ENCODE results near the gene PLXNA2. TPM values are rescaled to one million over a fixed set of nuclear protein-coding genes. Genes with fewer than 3 reads are reported as not detected.

PLXNA2 gene
- total RNA-seq, 2 experiments from 2014 or later = 0.08 TPM; not detected in 1

- Mint-ChIP-seq H3K9me3 (no peaks in the 10 kb centered on the region), H3K4me1 (no peaks in the 10 kb centered on the region), H3K27ac (no peak overlapping the region), H3K27me3 (peaks cover 28% of the 10 kb centered on the region), H3K36me3 (no peaks in the 10 kb centered on the region), H3K4me3 (no peak overlapping the region)
- no peak for DNase-seq
Measured at GRCh38 chr1:208272311-208272710, 28.1 kb upstream of the PLXNA2 start.

- no peaks in the 10 kb centered on the region for H3K4me1 Mint-ChIP-seq
- H3K36me3 Mint-ChIP-seq = no peaks in the 10 kb centered on the region
- H3K4me3 Mint-ChIP-seq = no peak overlapping the region
- no peaks in the 10 kb centered on the region for H3K9me3 Mint-ChIP-seq
- peaks cover 23% of the 10 kb centered on the region for H3K27me3 Mint-ChIP-seq
- H3K27ac Mint-ChIP-seq = no peak overlapping the region
- no peak for DNase-seq
Measured at GRCh38 chr1:208271236-208271635, 27.1 kb upstream of the PLXNA2 start.

GRCh38 chr1:208270651-208271141 is 26.5 kb upstream of the PLXNA2 start:
- Mint-ChIP-seq H3K9me3 (no peaks in the 10 kb centered on the region), H3K27ac (no peak overlapping the region), H3K36me3 (no peaks in the 10 kb centered on the region), H3K27me3 (peaks cover 17% of the 10 kb centered on the region), H3K4me3 (no peak overlapping the region), H3K4me1 (no peaks in the 10 kb centered on the region)
- DNase-seq = no peak

DNA sequence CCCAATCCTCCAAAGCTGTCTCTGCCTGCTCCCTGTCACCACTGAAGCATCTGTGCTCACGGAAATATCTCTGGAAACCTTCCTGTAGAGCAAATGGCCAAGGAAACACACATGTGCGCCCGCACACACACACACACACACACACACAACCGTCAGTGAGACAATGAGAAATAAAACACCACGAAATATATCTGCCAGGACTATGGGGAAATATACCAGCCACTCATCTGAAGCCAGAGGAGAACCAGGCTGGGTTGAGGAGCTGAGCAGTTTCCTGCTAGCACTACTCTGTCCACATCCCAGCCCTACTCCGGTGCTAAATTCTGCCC is 25.1 kb upstream of the PLXNA2 start:
- no peak for DNase-seq
- Mint-ChIP-seq H3K27me3 (peaks cover 17% of the 10 kb centered on the region), H3K4me3 (no peak overlapping the region), H3K4me1 (no peaks in the 10 kb centered on the region), H3K9me3 (no peaks in the 10 kb centered on the region), H3K27ac (no peak overlapping the region), H3K36me3 (no peaks in the 10 kb centered on the region)

- H3K4me1 Mint-ChIP-seq = no peaks in the 10 kb centered on the region
- no peak overlapping the region for H3K27ac Mint-ChIP-seq
- no peaks in the 10 kb centered on the region for H3K9me3 Mint-ChIP-seq
- H3K36me3 Mint-ChIP-seq = no peaks in the 10 kb centered on the region
- no peak overlapping the region for H3K4me3 Mint-ChIP-seq
- no peak for DNase-seq
- H3K27me3 Mint-ChIP-seq = peaks cover 17% of the 10 kb centered on the region
Measured at GRCh38 chr1:208268541-208269337, 24.6 kb upstream of the PLXNA2 start.

DNA sequence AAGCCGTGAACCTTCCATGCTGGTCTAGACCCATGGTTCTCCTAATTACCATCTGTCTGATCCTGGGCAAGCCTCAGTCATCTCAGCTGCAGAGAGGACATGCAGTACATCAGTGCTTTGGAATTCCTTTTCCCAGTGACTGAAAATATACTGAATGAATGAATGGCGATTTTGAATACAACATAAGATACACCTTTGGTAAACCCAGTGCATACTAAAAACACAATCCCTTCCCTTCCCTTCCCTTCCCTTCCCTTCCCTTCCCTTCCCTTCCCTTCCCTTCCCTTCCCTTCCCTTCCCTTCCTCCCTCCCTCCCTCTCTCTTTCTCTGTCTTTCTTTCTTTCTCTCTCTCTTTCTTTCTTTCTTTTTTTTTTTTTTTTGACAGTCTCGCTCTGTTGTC is 21.3 kb upstream of the PLXNA2 start:
- Mint-ChIP-seq H3K9me3 (no peaks in the 10 kb centered on the region), H3K4me3 (no peak overlapping the region), H3K4me1 (no peaks in the 10 kb centered on the region), H3K27ac (peak overlapping the region; percentile 18), H3K27me3 (peaks cover 19% of the 10 kb centered on the region), H3K36me3 (no peaks in the 10 kb centered on the region)
- no peak for DNase-seq

DNA sequence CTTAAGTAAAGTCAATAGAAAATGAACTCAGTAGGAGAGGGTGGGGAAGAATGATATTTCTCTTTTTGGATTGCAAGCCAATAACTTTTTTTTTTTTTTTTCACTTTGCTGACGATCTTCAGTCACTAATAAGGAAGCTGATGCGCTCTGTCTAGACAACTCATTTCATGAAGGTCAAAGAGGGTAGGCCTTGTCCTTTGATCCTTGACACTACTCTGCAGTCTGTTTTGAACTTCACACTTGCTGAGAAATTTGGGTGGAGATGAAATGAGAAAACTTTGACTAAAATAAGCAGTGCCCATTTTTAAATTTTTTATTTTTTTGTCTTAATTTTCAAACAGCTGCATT is 20.9 kb upstream of the PLXNA2 start:
- no peak overlapping the region for H3K4me3 Mint-ChIP-seq
- no peak overlapping the region for H3K27ac Mint-ChIP-seq
- DNase-seq = no peak
- H3K4me1 Mint-ChIP-seq = no peaks in the 10 kb centered on the region
- H3K27me3 Mint-ChIP-seq = peaks cover 17% of the 10 kb centered on the region
- H3K9me3 Mint-ChIP-seq = no peaks in the 10 kb centered on the region
- no peaks in the 10 kb centered on the region for H3K36me3 Mint-ChIP-seq

DNA sequence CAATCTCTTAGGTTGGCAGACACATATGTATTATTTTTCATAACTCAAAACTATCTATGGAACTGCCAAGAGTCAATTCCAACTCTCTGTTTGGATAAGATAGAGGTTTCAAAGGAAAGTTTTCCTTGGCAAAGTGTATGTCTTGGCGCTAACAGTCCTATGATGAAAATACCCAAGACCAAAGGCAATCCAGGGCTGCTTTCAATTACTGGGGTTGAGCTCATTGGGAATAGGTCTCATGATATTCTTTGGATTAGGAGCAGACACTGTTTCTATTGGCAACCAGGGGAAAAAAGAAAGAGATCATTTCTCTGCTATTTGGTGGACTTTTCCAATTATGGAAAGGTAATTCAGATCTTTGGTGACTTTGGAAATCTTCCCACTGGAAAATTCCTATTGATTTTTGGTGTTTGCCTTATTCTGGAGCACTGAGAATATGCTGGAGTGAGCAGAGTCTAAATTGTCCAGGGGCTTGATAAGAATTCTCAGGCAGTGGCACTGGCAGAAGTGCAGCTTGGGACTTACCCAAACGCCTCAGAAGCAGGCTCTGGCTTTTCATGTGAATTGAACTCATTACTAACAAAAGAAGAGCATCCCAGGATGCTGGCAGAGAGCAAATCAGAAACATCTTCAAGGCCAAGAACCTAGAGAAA is 20.4 kb upstream of the PLXNA2 start:
- no peak overlapping the region for H3K27ac Mint-ChIP-seq

DNA sequence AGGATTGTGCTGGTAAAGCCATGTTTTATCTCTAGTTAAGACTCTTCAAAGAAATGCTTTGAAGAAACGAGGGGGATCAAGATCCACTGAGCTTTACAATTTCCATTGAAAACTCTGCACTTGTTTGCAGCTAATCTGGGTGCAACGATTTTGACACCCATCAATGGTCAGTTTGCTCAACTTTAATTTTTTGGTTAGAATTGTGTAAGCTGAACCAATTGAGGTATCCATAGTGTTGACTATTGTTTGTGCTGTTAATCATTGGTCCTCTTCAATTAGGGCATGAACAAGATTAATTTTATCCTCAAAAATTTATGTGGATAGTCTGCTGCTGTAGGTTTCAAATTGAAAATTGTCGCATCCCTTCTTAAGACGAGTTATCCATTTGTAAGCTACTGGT is 17.7 kb upstream of the PLXNA2 start:
- no peaks in the 10 kb centered on the region for H3K9me3 Mint-ChIP-seq
- H3K4me3 Mint-ChIP-seq = no peak overlapping the region
- no peak for DNase-seq
- no peaks in the 10 kb centered on the region for H3K4me1 Mint-ChIP-seq
- H3K36me3 Mint-ChIP-seq = no peaks in the 10 kb centered on the region
- peaks cover 21% of the 10 kb centered on the region for H3K27me3 Mint-ChIP-seq
- no peak overlapping the region for H3K27ac Mint-ChIP-seq

More for the DNA sequence above, 20.4 kb upstream of the PLXNA2 start:
- Mint-ChIP-seq H3K4me1 (no peaks in the 10 kb centered on the region), H3K9me3 (no peaks in the 10 kb centered on the region), H3K4me3 (no peak overlapping the region), H3K27me3 (peaks cover 17% of the 10 kb centered on the region), H3K36me3 (no peaks in the 10 kb centered on the region)
- DNase-seq = no peak

DNA sequence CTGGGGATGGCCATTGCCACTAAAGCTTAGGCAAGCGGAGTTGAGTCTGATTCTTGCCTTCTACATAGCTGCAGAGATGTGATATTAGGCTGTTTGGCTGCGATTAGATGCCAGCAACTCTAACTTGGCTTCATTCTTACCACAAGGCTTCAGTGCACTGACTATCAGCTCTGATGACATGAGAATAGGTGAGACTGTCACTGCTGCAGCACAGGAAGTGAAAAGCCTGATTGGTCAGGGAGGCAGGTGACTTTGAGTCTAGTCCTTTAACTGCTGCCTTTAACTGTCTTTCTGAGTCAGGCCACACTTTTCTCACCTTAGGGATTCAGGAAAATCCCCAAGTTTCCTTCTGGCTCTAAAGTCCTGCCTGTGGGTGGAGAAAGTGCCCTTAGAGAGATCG is 14.1 kb upstream of the PLXNA2 start:
- no peaks in the 10 kb centered on the region for H3K36me3 Mint-ChIP-seq
- H3K4me3 Mint-ChIP-seq = no peak overlapping the region
- no peak for DNase-seq
- H3K27me3 Mint-ChIP-seq = peaks cover 29% of the 10 kb centered on the region
- H3K27ac Mint-ChIP-seq = no peak overlapping the region
- H3K4me1 Mint-ChIP-seq = no peaks in the 10 kb centered on the region
- no peaks in the 10 kb centered on the region for H3K9me3 Mint-ChIP-seq

DNA sequence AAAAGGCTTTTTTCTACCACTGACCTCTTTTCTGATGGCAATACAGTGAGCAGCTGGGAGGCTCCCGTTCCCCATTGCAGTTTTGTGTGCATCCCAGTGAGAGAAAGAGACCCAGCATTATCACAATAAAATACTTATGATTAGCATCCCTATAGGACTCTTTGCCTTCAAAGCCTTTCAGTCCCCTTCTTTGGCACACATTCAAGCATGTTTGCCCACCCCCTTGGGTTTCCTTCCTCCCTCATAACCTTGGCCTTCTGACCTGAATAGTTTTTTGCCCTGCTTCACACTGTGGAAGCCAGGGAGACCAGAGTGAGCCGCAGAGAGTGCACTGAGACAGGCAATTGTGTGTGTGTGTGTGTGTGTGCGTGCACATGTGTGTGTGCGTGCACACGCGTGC is 13.2 kb upstream of the PLXNA2 start:
- DNase-seq = no peak
- H3K9me3 Mint-ChIP-seq = no peaks in the 10 kb centered on the region
- no peak overlapping the region for H3K4me3 Mint-ChIP-seq
- no peaks in the 10 kb centered on the region for H3K36me3 Mint-ChIP-seq
- H3K4me1 Mint-ChIP-seq = no peaks in the 10 kb centered on the region
- H3K27ac Mint-ChIP-seq = no peak overlapping the region
- peaks cover 33% of the 10 kb centered on the region for H3K27me3 Mint-ChIP-seq

- no peak overlapping the region for H3K27ac Mint-ChIP-seq
- peaks cover 37% of the 10 kb centered on the region for H3K27me3 Mint-ChIP-seq
- DNase-seq = no peak
- H3K4me1 Mint-ChIP-seq = no peaks in the 10 kb centered on the region
- no peaks in the 10 kb centered on the region for H3K9me3 Mint-ChIP-seq
- no peaks in the 10 kb centered on the region for H3K36me3 Mint-ChIP-seq
- H3K4me3 Mint-ChIP-seq = no peak overlapping the region
Measured at GRCh38 chr1:208256556-208256955, 12.4 kb upstream of the PLXNA2 start.

GRCh38 chr1:208256091-208256490 is 11.9 kb upstream of the PLXNA2 start:
- Mint-ChIP-seq H3K9me3 (no peaks in the 10 kb centered on the region), H3K36me3 (no peaks in the 10 kb centered on the region), H3K27me3 (peaks cover 38% of the 10 kb centered on the region), H3K27ac (no peak overlapping the region), H3K4me3 (no peak overlapping the region), H3K4me1 (no peaks in the 10 kb centered on the region)
- no peak for DNase-seq

DNA sequence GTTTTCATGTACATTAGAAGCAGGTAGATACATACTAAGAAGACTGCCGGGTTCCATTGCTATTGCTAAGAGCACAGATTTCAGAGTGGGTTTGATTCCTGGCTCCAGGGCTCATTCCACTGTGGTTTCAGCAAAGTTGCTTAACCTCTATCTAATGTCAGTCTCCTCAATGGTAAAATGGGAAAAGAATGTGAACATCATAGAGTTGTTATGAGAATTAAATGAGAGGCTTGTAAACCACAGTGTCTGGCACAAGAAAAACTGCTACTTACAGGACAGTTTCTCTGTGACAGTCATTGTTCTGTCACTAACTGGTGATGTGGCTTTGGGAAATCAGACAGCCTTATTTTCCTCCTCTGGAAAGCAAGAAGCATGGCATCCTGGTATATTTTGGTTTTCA is 10.7 kb upstream of the PLXNA2 start:
- no peak overlapping the region for H3K4me3 Mint-ChIP-seq
- DNase-seq = no peak
- H3K27ac Mint-ChIP-seq = no peak overlapping the region
- no peaks in the 10 kb centered on the region for H3K9me3 Mint-ChIP-seq
- peaks cover 38% of the 10 kb centered on the region for H3K27me3 Mint-ChIP-seq
- H3K4me1 Mint-ChIP-seq = no peaks in the 10 kb centered on the region
- H3K36me3 Mint-ChIP-seq = no peaks in the 10 kb centered on the region

GRCh38 chr1:208254376-208254775 is 10.2 kb upstream of the PLXNA2 start:
- no peak for DNase-seq
- no peak overlapping the region for H3K27ac Mint-ChIP-seq
- H3K27me3 Mint-ChIP-seq = peaks cover 38% of the 10 kb centered on the region
- no peak overlapping the region for H3K4me3 Mint-ChIP-seq
- no peaks in the 10 kb centered on the region for H3K9me3 Mint-ChIP-seq
- H3K36me3 Mint-ChIP-seq = no peaks in the 10 kb centered on the region
- no peaks in the 10 kb centered on the region for H3K4me1 Mint-ChIP-seq
